AG09309 (cell line): ENCODE data around the gene SAMD4A.
"Not testable (repeated sequence)": the region's sequence is repeated elsewhere in the genome, so short reads cannot be mapped to it uniquely, and the experiment has no call there.

ENCODE experiments used
- DNase-seq: peaks from one replicate; pipeline ENCODE4 v3.0.0-alpha.2; 2010; ENCODE audit warnings: low read depth
- H3K4me3 ChIP-seq: 2 replicates; pipeline ENCODE4 v1.5.1; 2011; ENCODE audit warnings: mild to moderate bottlenecking, low read depth, low read length, moderate library complexity; ENCODE audit not compliant: control insufficient read depth
- CTCF ChIP-seq: IDR thresholded peaks from 2 replicates; pipeline ENCODE4 v1.5.1; 2011; ENCODE audit warnings: mild to moderate bottlenecking, low read depth, low read length, inconsistent platforms; ENCODE audit not compliant: insufficient read depth, control insufficient read depth; ENCODE audit errors: missing control alignments

SAMD4A gene

GRCh38 chr14:54749727-54750126, 182.8 kb downstream of the SAMD4A start:
- TF ChIP-seq CTCF, result no peak

GRCh38 chr14:54752611-54753010, 185.7 kb downstream of the SAMD4A start:
- not testable (repeated sequence) for DNase-seq, H3K4me3 ChIP-seq

More at GRCh38 chr14:54749727-54750126, 182.8 kb downstream of the SAMD4A start:
- DNase-seq, result no peak
- no peak overlapping the region for H3K4me3 ChIP-seq

GRCh38 chr14:54753396-54753795, 186.5 kb downstream of the SAMD4A start:
- H3K4me3 ChIP-seq, DNase-seq: not testable (repeated sequence)

- no peak overlapping the region for H3K4me3 ChIP-seq
- no peak for TF ChIP-seq CTCF
- DNase-seq, result no peak
Measured at GRCh38 chr14:54754116-54754622, 187.2 kb downstream of the SAMD4A start.

GRCh38 chr14:54754623-54755386, 187.9 kb downstream of the SAMD4A start:
- no peak overlapping the region for H3K4me3 ChIP-seq
- TF ChIP-seq CTCF, result no peak
- no peak for DNase-seq

GRCh38 chr14:54756656-54757392, 189.9 kb downstream of the SAMD4A start:
- DNase-seq, result no peak
- TF ChIP-seq CTCF, result no peak
- no peak overlapping the region for H3K4me3 ChIP-seq

GRCh38 chr14:54758041-54758440, 191.1 kb downstream of the SAMD4A start:
- no peak overlapping the region for H3K4me3 ChIP-seq
- no peak for DNase-seq
- no peak for TF ChIP-seq CTCF
